ENCODE results near the gene IQSEC1. TPM values are rescaled to one million over a fixed set of nuclear protein-coding genes. Genes with fewer than 3 reads are reported as not detected.

IQSEC1 gene
- total RNA-seq, 1 experiment from 2014 or later = 13.0 TPM

DNA sequence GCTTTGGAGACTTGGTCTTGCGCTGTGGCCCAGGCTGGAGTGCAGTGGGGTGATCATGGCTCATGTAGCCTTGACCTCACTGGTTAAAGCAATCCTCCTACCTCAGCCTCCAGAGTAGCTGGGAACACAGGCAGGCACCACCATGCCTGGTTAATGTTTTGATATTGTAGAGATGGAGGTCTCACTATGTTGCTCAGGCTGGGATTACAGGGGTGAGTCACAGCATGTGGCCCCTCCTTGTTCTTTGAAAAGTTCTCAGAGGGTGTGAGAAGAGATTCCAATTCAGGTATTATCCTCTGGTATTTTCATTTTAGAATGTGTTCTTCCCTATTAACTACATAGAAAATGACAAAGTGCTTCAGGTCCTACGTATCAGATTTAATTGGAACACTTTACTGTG lies 180.0 kb downstream of the IQSEC1 start:
- intact Hi-C loops (cut with micrococcal nuclease; ENCODE audit: unreplicated experiment) = loop anchor here (5.0 to 10.0 kb wide), 4 partner anchors 106 to 758 kb away; no protein-coding TSS in a partner anchor
- Histone ChIP-seq H3K9me3 (ENCODE audit: low read depth, low read length, poor library complexity, severe bottlenecking) (no peaks in the 10 kb centered on the region), H3K4me1 (ENCODE audit: insufficient read depth, low read length, poor library complexity, severe bottlenecking) (peaks cover 4% of the 10 kb centered on the region), H3K27me3 (replicated peaks; ENCODE audit: insufficient read depth, low read depth, low read length, poor library complexity) (no peaks in the 10 kb centered on the region), H3K36me3 (ENCODE audit: insufficient read depth, low read length, poor library complexity, severe bottlenecking) (no peaks in the 10 kb centered on the region), H3K4me3 (ENCODE audit: low read depth, low read length, poor library complexity, severe bottlenecking) (no peak overlapping the region), H3K27ac (ENCODE audit: low read depth, low read length, poor library complexity, severe bottlenecking) (no peak overlapping the region)
- TF ChIP-seq, protein P1, sequence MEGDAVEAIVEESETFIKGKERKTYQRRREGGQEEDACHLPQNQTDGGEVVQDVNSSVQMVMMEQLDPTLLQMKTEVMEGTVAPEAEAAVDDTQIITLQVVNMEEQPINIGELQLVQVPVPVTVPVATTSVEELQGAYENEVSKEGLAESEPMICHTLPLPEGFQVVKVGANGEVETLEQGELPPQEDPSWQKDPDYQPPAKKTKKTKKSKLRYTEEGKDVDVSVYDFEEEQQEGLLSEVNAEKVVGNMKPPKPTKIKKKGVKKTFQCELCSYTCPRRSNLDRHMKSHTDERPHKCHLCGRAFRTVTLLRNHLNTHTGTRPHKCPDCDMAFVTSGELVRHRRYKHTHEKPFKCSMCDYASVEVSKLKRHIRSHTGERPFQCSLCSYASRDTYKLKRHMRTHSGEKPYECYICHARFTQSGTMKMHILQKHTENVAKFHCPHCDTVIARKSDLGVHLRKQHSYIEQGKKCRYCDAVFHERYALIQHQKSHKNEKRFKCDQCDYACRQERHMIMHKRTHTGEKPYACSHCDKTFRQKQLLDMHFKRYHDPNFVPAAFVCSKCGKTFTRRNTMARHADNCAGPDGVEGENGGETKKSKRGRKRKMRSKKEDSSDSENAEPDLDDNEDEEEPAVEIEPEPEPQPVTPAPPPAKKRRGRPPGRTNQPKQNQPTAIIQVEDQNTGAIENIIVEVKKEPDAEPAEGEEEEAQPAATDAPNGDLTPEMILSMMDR (conservative IDR thresholded peaks at IDR 0.05; ENCODE audit: low read depth, low read length) = no peak
- TF ChIP-seq EZH2 (IDR thresholded peaks at IDR 0.05; ENCODE audit: borderline replicate concordance, low read depth, low read length, poor library complexity, severe bottlenecking) = no peak
- CTCF ChIA-PET = no interaction called here
- POLR2A ChIA-PET (ENCODE audit: low non-redundant PET) = no interaction called here
- DNase-seq (ENCODE audit: low spot score) = no peak
- no TSS peak for BruUV-seq (replicated peaks)

DNA sequence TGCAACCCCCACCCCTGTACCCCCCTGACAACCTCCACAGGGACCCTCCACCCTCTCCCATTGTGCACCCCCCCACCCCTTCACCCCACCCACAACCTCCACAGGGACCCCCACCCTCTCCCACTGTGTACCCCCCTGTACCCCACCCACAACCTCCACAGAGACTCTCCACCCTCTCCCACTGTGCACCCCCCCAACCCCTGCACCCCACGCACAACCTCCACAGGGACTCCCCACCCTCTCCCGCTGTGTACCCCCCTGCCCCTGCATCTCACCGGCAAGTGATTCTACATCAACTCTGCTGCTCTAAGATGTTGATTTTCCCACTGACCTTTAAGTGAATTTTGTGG lies 180.4 kb downstream of the IQSEC1 start:
- POLR2A ChIA-PET (ENCODE audit: low non-redundant PET) = no interaction called here
- TF ChIP-seq, protein P1 (conservative IDR thresholded peaks at IDR 0.05; ENCODE audit: low read depth, low read length) = no peak
- TF ChIP-seq EZH2 (IDR thresholded peaks at IDR 0.05; ENCODE audit: borderline replicate concordance, low read depth, low read length, poor library complexity, severe bottlenecking) = no peak
- no peak overlapping the region for H3K27ac ChIP-seq (ENCODE audit: low read depth, low read length, poor library complexity, severe bottlenecking)
- intact Hi-C loops (cut with micrococcal nuclease; ENCODE audit: unreplicated experiment) = loop anchor here (1.0 to 10.0 kb wide), 5 partner anchors 25 to 758 kb away; no protein-coding TSS in a partner anchor
- no peaks in the 10 kb centered on the region for H3K27me3 ChIP-seq (replicated peaks; ENCODE audit: insufficient read depth, low read depth, low read length, poor library complexity)
- BruUV-seq (replicated peaks) = no TSS peak
- DNase-seq (ENCODE audit: low spot score) = no peak
- CTCF ChIA-PET = interaction anchor here (0.6 kb wide), 2 partner anchors 114 to 408 kb away, joined by 4 to 5 read pairs; partner anchors contain the start of gene TSEN2
- H3K4me1 ChIP-seq (ENCODE audit: insufficient read depth, low read length, poor library complexity, severe bottlenecking) = peaks cover 4% of the 10 kb centered on the region
- no peak overlapping the region for H3K4me3 ChIP-seq (ENCODE audit: low read depth, low read length, poor library complexity, severe bottlenecking)
- H3K9me3 ChIP-seq (ENCODE audit: low read depth, low read length, poor library complexity, severe bottlenecking) = no peaks in the 10 kb centered on the region
- no peaks in the 10 kb centered on the region for H3K36me3 ChIP-seq (ENCODE audit: insufficient read depth, low read length, poor library complexity, severe bottlenecking)

DNA sequence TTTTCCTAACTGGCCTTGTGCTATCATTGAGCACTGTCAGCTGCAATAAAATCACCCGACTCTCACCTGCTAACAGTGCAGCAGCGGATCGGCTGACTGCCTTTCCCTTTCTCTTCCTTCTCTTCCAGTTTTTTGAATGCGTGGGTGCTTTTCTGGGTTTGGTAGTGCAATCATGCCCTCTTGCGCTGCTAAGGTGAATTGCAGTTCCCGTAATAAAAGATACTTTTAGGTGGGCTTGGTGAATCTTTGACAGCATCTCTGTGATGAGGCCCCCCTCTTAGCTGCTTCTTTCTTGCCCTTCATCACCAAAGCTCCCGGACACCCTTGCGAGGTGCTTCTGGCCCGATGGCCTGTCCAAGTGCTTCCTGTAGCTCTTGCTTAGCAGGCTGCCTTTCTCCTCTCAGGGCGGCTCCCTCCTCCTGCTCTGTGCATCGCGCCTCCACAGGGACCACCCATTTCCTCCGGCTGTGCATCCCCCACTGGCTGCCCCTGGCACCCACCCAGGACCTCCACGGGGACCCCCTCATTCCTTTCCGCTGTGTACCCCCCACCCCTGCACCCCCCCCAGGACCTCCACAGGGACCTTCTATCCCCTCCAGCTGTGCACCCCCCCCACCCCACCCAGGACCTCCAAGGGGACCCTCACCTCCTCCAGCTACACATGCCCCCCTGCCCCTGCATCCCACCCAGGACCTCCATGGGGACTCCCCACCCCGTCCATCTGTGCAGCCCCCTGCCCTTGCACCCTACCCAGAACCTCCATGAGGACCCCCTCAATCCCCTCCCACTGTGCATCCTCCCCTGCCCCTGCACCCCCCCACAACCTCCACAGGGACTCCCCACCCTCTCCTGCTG lies 181.0 kb downstream of the IQSEC1 start:
- ChIA-PET CTCF (interaction anchor here (0.6 kb wide), 2 partner anchors 115 to 408 kb away, joined by 4 to 5 read pairs; partner anchors contain the start of gene TSEN2), POLR2A (ENCODE audit: low non-redundant PET) (no interaction called here)
- intact Hi-C loops (cut with micrococcal nuclease; ENCODE audit: unreplicated experiment) = loop anchor here (1.0 to 10.0 kb wide), 5 partner anchors 24 to 757 kb away; no protein-coding TSS in a partner anchor
- peak; percentile 78 for DNase-seq (ENCODE audit: low spot score)
- no peak overlapping the region for H3K4me3 ChIP-seq (ENCODE audit: low read depth, low read length, poor library complexity, severe bottlenecking)
- TF ChIP-seq, protein P1 (conservative IDR thresholded peaks at IDR 0.05; ENCODE audit: low read depth, low read length) = peak; percentile 90
- TF ChIP-seq EZH2 (IDR thresholded peaks at IDR 0.05; ENCODE audit: borderline replicate concordance, low read depth, low read length, poor library complexity, severe bottlenecking) = no peak
- no peak overlapping the region for H3K27ac ChIP-seq (ENCODE audit: low read depth, low read length, poor library complexity, severe bottlenecking)
- H3K36me3 ChIP-seq (ENCODE audit: insufficient read depth, low read length, poor library complexity, severe bottlenecking) = no peaks in the 10 kb centered on the region
- H3K27me3 ChIP-seq (replicated peaks; ENCODE audit: insufficient read depth, low read depth, low read length, poor library complexity) = no peaks in the 10 kb centered on the region
- no peaks in the 10 kb centered on the region for H3K9me3 ChIP-seq (ENCODE audit: low read depth, low read length, poor library complexity, severe bottlenecking)
- no TSS peak for BruUV-seq (replicated peaks)
- peaks cover 4% of the 10 kb centered on the region for H3K4me1 ChIP-seq (ENCODE audit: insufficient read depth, low read length, poor library complexity, severe bottlenecking)

Measured in A673 (cell line).